ENCODE data around the gene ADM.

ADM gene

GRCh38 chr11:10329935-10330334, 25.1 kb downstream of the ADM start:
- no peak for DNase-seq

- no peak for DNase-seq
Observed at GRCh38 chr11:10331548-10332289, 26.8 kb downstream of the ADM start.

GRCh38 chr11:10333490-10333889, 28.6 kb downstream of the ADM start:
- DNase-seq: no peak

- DNase-seq: no peak
Observed at GRCh38 chr11:10338287-10338686, 33.4 kb downstream of the ADM start.

- no peak for DNase-seq
Observed at GRCh38 chr11:10348650-10349280, 43.9 kb downstream of the ADM start.

GRCh38 chr11:10349281-10349665, 44.4 kb downstream of the ADM start:
- no peak for DNase-seq

- no peak for DNase-seq
Observed at GRCh38 chr11:10349806-10350205, 44.9 kb downstream of the ADM start.

- DNase-seq: no peak
Observed at GRCh38 chr11:10350334-10350733, 45.5 kb downstream of the ADM start.

GRCh38 chr11:10351435-10351764, 46.5 kb downstream of the ADM start:
- DNase-seq: no peak

- no peak for DNase-seq
Observed at GRCh38 chr11:10351765-10352641, 47.1 kb downstream of the ADM start.

GRCh38 chr11:10352921-10353550, 48.2 kb downstream of the ADM start:
- DNase-seq: no peak

- DNase-seq: no peak
Observed at GRCh38 chr11:10354389-10354788, 49.5 kb downstream of the ADM start.

GRCh38 chr11:10355257-10355661, 50.4 kb downstream of the ADM start:
- DNase-seq: no peak

GRCh38 chr11:10356161-10356560, 51.3 kb downstream of the ADM start:
- DNase-seq: no peak

All from NCI-H187 treated with DMSO at 0.1 percent for 48 hours (cell line).